CD14-positive monocyte (primary cell): ENCODE data around the gene UPP2. TPM values are rescaled to one million over a fixed set of nuclear protein-coding genes. Genes with fewer than 3 reads are reported as not detected.

ENCODE experiments used
- DNase-seq, 3 donors: peaks; one replicate each; pipeline ENCODE4 v3.0.0-alpha.2; 2011 to 2022
- H2AFZ ChIP-seq: 2 replicates; pipeline ENCODE4 v1.6.0; 2012; ENCODE audit warnings: mild to moderate bottlenecking, low read depth, low read length, inconsistent platforms; ENCODE audit not compliant: insufficient read depth, poor library complexity, severe bottlenecking
- H3K27ac ChIP-seq, 2 donors: 1 replicate in 1 of 2; 2 replicates in 1 of 2; pipeline ENCODE4 v1.5.1; 2012 to 2013; ENCODE audit warnings: low read length in 2 of 2, control low read depth in 1 of 2, inconsistent platforms in 1 of 2, low read depth in 1 of 2, mild to moderate bottlenecking in 1 of 2
- H3K27me3 ChIP-seq, 2 donors: one replicate each; pipeline versions ENCODE4 v1.6.0 to v1.6.1; 2011 to 2013; ENCODE audit warnings: low read length in 2 of 2; ENCODE audit not compliant: control insufficient read depth in 2 of 2, insufficient read depth in 2 of 2
- H3K36me3 ChIP-seq, 2 donors: replicated peaks in 1 of 2; 1 replicate in 1 of 2; 2 replicates in 1 of 2; pipeline versions ENCODE4 v1.5.1 to v1.6.1; 2012 to 2013; ENCODE audit warnings: low read length in 2 of 2, control low read depth in 1 of 2, inconsistent platforms in 1 of 2, mild to moderate bottlenecking in 1 of 2; ENCODE audit not compliant: insufficient read depth in 2 of 2, control insufficient read depth in 1 of 2
- H3K4me1 ChIP-seq, 2 donors: 1 replicate in 1 of 2; 2 replicates in 1 of 2; pipeline versions ENCODE4 v1.5.1 to v1.6.1; 2012 to 2013; ENCODE audit warnings: low read length in 2 of 2, control low read depth in 1 of 2, inconsistent platforms in 1 of 2, mild to moderate bottlenecking in 1 of 2, moderate library complexity in 1 of 2; ENCODE audit not compliant: insufficient read depth in 2 of 2, control insufficient read depth in 1 of 2
- H3K4me2 ChIP-seq: replicated peaks from 2 replicates; pipeline ENCODE3; 2012; ENCODE audit warnings: low read length, moderate library complexity, mild to moderate bottlenecking; ENCODE audit not compliant: poor library complexity, severe bottlenecking; ENCODE audit errors: extremely low read depth
- H3K4me3 ChIP-seq, 3 experiments: fragments of 200-600 bp in 1 of 3; sonication (generic) in 1 of 3; replicated peaks in 1 of 3; 1 replicate in 2 of 3; 2 replicates in 1 of 3; pipeline ENCODE4 v1.5.1; 2011 to 2013; ENCODE audit warnings: low read length in 3 of 3, mild to moderate bottlenecking in 3 of 3, control low read depth in 2 of 3, low read depth in 2 of 3, inconsistent platforms in 1 of 3, moderate library complexity in 1 of 3
- H3K79me2 ChIP-seq: 2 replicates; pipeline ENCODE4 v1.6.0; 2012; ENCODE audit warnings: mild to moderate bottlenecking, control low read depth, inconsistent platforms, low read length, moderate library complexity; ENCODE audit not compliant: insufficient read depth
- H3K9ac ChIP-seq: 2 replicates; pipeline ENCODE4 v1.6.0; 2017; ENCODE audit warnings: low read length, mild to moderate bottlenecking; ENCODE audit not compliant: insufficient read depth, poor library complexity, severe bottlenecking
- H3K9me3 ChIP-seq, 2 donors: replicated peaks in 1 of 2; 1 replicate in 1 of 2; 2 replicates in 1 of 2; pipeline versions ENCODE4 v1.5.1 to v1.6.1; 2012 to 2013; ENCODE audit warnings: low read length in 2 of 2, control low read depth in 1 of 2; ENCODE audit not compliant: control insufficient read depth in 1 of 2, insufficient read depth in 1 of 2
- H4K20me1 ChIP-seq: 2 replicates; pipeline ENCODE4 v1.6.0; 2012; ENCODE audit warnings: mild to moderate bottlenecking, low read length, control low read depth, moderate library complexity; ENCODE audit not compliant: insufficient read depth
- H3K27ac Mint-ChIP-seq, 7 donors: one replicate each; pipeline ENCODE4 v1.8.0; 2020; ENCODE audit warnings: mild to moderate bottlenecking in 7 of 7, mixed read lengths in 7 of 7, moderate library complexity in 6 of 7, inconsistent platforms in 2 of 7
- H3K27me3 Mint-ChIP-seq, 3 donors: one replicate each; pipeline ENCODE4 v1.8.0; 2021 to 2022; ENCODE audit warnings: low read depth in 3 of 3, mild to moderate bottlenecking in 3 of 3, mixed read lengths in 3 of 3, moderate library complexity in 3 of 3, inconsistent platforms in 1 of 3
- H3K36me3 Mint-ChIP-seq, 2 donors: one replicate each; pipeline ENCODE4 v1.8.0; 2020; ENCODE audit warnings: mixed read lengths in 2 of 2, inconsistent platforms in 1 of 2, mild to moderate bottlenecking in 1 of 2
- H3K4me1 Mint-ChIP-seq: one replicate; pipeline ENCODE4 v1.8.0; 2020; ENCODE audit warnings: mild to moderate bottlenecking, mixed read lengths
- H3K4me3 Mint-ChIP-seq, 2 donors: one replicate each; pipeline ENCODE4 v1.8.0; 2020; ENCODE audit warnings: mild to moderate bottlenecking in 2 of 2, mixed read lengths in 2 of 2, moderate library complexity in 1 of 2
- H3K9me3 Mint-ChIP-seq, 7 donors: one replicate each; pipeline ENCODE4 v1.8.0; 2020 to 2022; ENCODE audit warnings: mixed read lengths in 7 of 7, mild to moderate bottlenecking in 6 of 7, moderate library complexity in 6 of 7, inconsistent platforms in 2 of 7
- WGBS: methylation state at CpG from one replicate; pipeline ENCODE4 v1.1.5; 2013; ENCODE audit warnings: missing lambda C conversion rate; ENCODE audit not compliant: insufficient coverage; 5-methylcytosine and 5-hydroxymethylcytosine counted together
- intact Hi-C, 2 donors: fragments of 100-400 bp; cut with micrococcal nuclease; formaldehyde crosslinking; loops; one replicate each; pipeline versions ENCODE4 v1.15.0 to v1.15.1; 2023
- polyA plus RNA-seq, 3 donors: library from polyadenylated mRNA; depleted of rRNA in 1 of 3; unstranded in 2 of 3; stranded (reverse) in 1 of 3; fragments of 300-500 nt in 2 of 3; fragments of >200 nt in 1 of 3; fragmentation: Illumina TruSeq in 2 of 3; gene quantifications; 1 replicate in 2 of 3; 2 replicates in 1 of 3; pipeline ENCODE4 v1.2.3, GENCODE V29; 2012 to 2021
- TF ChIP-seq, protein P1 (sequence below): fragments of 200-600 bp; IDR thresholded peaks from one replicate; pipeline ENCODE4 v1.8.0; 2022; ENCODE audit warnings: antibody characterized with exemption, mild to moderate bottlenecking

UPP2 gene
- polyA plus RNA-seq, 3 donors = not detected

DNA sequence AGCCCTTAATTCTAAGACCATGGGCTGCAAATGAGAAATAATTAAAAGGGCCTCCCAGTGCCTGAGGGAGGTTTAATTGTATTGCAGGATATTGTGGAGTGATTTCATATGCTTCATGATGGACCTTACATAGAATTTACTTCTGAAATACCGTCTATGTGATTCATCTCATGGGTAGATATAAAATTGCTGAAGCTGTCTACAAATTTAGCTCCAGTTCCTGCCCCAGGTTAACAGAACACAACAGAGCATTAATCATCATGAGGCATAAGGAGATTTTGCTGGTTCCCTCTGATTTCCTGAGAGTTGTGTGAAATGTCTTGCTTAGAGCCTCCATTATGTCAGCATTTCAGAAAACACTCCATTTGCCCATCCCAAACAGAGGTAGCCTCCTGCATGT is 770 bp downstream of the UPP2 start:
- Mint-ChIP-seq H3K27me3 (no peaks in the 10 kb centered on the region), H3K9me3 (peaks cover 0 to 2% (median 1%) of the 10 kb centered on the region in 7 donors), H3K27ac (no peak overlapping the region), H3K36me3 (no peaks in the 10 kb centered on the region), H3K4me3 (no peak overlapping the region), H3K4me1 (peaks cover 6% of the 10 kb centered on the region)
- Histone ChIP-seq H3K9ac (no peak overlapping the region), H3K27ac (no peak overlapping the region), H3K4me1 (no peaks in the 10 kb centered on the region), H2AFZ (no peak overlapping the region), H3K4me3 (no peak overlapping the region), H4K20me1 (no peaks in the 10 kb centered on the region), H3K36me3 (no peaks in the 10 kb centered on the region), H3K27me3 (no peaks in the 10 kb centered on the region), H3K79me2 (no peaks in the 10 kb centered on the region), H3K9me3 (no peaks in the 10 kb centered on the region), H3K4me2 (no peak overlapping the region)
- no peak for DNase-seq
- TF ChIP-seq, protein P1, sequence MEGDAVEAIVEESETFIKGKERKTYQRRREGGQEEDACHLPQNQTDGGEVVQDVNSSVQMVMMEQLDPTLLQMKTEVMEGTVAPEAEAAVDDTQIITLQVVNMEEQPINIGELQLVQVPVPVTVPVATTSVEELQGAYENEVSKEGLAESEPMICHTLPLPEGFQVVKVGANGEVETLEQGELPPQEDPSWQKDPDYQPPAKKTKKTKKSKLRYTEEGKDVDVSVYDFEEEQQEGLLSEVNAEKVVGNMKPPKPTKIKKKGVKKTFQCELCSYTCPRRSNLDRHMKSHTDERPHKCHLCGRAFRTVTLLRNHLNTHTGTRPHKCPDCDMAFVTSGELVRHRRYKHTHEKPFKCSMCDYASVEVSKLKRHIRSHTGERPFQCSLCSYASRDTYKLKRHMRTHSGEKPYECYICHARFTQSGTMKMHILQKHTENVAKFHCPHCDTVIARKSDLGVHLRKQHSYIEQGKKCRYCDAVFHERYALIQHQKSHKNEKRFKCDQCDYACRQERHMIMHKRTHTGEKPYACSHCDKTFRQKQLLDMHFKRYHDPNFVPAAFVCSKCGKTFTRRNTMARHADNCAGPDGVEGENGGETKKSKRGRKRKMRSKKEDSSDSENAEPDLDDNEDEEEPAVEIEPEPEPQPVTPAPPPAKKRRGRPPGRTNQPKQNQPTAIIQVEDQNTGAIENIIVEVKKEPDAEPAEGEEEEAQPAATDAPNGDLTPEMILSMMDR = no peak
- intact Hi-C loops = no loop called here
- WGBS = no CpG with 5 or more reads among the region's 1 CpG

DNA sequence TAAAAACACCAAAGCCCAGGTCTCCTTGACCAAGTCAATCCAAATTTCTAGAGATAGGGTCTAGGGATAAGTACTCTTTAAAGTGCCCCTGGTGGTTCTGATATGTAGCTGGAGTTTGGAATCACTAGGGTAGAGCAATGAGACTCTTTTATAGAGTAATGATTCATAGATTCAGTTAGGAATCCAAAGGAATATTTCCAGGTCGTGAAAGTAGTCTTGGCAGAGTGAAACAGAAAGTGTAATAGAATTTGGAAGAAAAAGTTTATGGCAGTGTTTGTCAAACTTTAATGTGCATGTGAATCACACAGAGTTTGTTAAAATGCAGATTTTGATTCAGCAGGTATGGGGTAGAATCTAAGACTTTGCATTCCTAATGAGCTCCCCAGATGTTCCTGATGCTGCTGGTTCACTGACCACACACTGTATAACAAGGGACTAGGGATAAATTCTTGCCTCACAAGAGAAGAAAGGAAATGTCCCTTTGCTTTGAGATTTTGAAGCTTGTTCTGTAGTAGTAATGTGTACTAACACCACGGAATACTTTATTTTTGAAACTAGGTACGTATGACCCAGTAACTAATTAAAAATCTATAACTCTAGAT is 1.8 kb downstream of the UPP2 start:
- no peak overlapping the region for H3K27ac ChIP-seq
- H3K27me3 Mint-ChIP-seq = no peaks in the 10 kb centered on the region
- no peaks in the 10 kb centered on the region for H4K20me1 ChIP-seq
- no peak overlapping the region for H2AFZ ChIP-seq
- H3K27me3 ChIP-seq = no peaks in the 10 kb centered on the region
- H3K9me3 ChIP-seq = no peaks in the 10 kb centered on the region
- H3K9ac ChIP-seq = no peak overlapping the region
- no peak overlapping the region for H3K27ac Mint-ChIP-seq
- H3K79me2 ChIP-seq = no peaks in the 10 kb centered on the region
- DNase-seq = no peak
- H3K4me3 ChIP-seq = no peak overlapping the region
- no peaks in the 10 kb centered on the region for H3K36me3 ChIP-seq
- 86% methylated on average over 1 of the region's 3 CpGs for WGBS
- no peak overlapping the region for H3K4me2 ChIP-seq
- TF ChIP-seq, protein P1 = no peak
- intact Hi-C loops = no loop called here
- peaks cover 6% of the 10 kb centered on the region for H3K4me1 Mint-ChIP-seq
- H3K9me3 Mint-ChIP-seq = peaks cover 0 to 2% (median 1%) of the 10 kb centered on the region in 7 donors
- no peaks in the 10 kb centered on the region for H3K36me3 Mint-ChIP-seq
- H3K4me3 Mint-ChIP-seq = no peak overlapping the region
- no peaks in the 10 kb centered on the region for H3K4me1 ChIP-seq
